K562 (cell line): Measurements from ENCODE around the gene LDAH. TPM values are rescaled to one million over a fixed set of nuclear protein-coding genes. Genes with fewer than 3 reads are reported as not detected.

Experiments used
- ATF7 ChIP-seq: fragments of 450-650 bp; IDR thresholded peaks from 2 replicates; pipeline ENCODE4 v1.7.1; 2014; ENCODE audit warnings: mild to moderate bottlenecking, moderate library complexity
- CHD1 ChIP-seq: fragments of 200-600 bp; sonication (generic); IDR thresholded peaks from one replicate; pipeline ENCODE4 v1.6.1; 2012; ENCODE audit warnings: mild to moderate bottlenecking, moderate library complexity, low read length, inconsistent platforms
- ETS1 ChIP-seq: conservative IDR thresholded peaks from 2 replicates; pipeline ENCODE4 v1.6.1; 2011; ENCODE audit warnings: low read depth, mild to moderate bottlenecking, low read length; ENCODE audit not compliant: control insufficient read depth
- HMGN3 ChIP-seq: IDR thresholded peaks from 2 replicates; pipeline ENCODE4 v1.6.1; 2011; ENCODE audit warnings: borderline replicate concordance, low read depth, mild to moderate bottlenecking, mixed read lengths, low read length; ENCODE audit not compliant: insufficient read length; ENCODE audit errors: extremely low read depth
- TCF3 ChIP-seq: sonication (generic); formaldehyde crosslinking; IDR thresholded peaks from 2 replicates; pipeline ENCODE4 v1.4.0; 2020; ENCODE audit warnings: mild to moderate bottlenecking, missing genetic modification reagents
- TEAD1 ChIP-seq, 2 experiments: fragments of 450-650 bp in 1 of 2; sonication (generic) in 1 of 2; formaldehyde crosslinking; IDR thresholded peaks; 2 replicates each; pipeline versions ENCODE4 v1.4.0 to v1.8.0; 2020 to 2022; ENCODE audit warnings: mild to moderate bottlenecking in 2 of 2, missing genetic modification reagents in 1 of 2
- polyA plus RNA-seq, 8 experiments: library from polyadenylated mRNA; depleted of rRNA in 4 of 8; stranded (reverse) in 5 of 8; unstranded in 3 of 8; fragments of >200 nt; fragmentation: Nextera tagmentation in 2 of 8; fragmentation: Illumina TruSeq in 1 of 8; extraction: Ambion mirVana in 2 of 8; extraction: Trizol in 1 of 8; gene quantifications; 2 replicates each; pipeline versions ENCODE4 v1.2.1 to v1.2.3, GENCODE V29; 2011 to 2014; ENCODE audit warnings: inconsistent platforms in 1 of 8, missing spikeins in 1 of 8
- total RNA-seq, 7 experiments: library from RNA; depleted of rRNA in 6 of 7; stranded (reverse); fragments of >200 nt in 6 of 7; fragmentation: Illumina TruSeq in 2 of 7; extraction: Trizol in 2 of 7; gene quantifications; 2 replicates each; pipeline versions ENCODE4 v1.2.1 to v1.2.3, GENCODE V29; 2011 to 2021; ENCODE audit warnings: low replicate concordance in 1 of 7
- TF ChIP-seq, protein P1 (sequence below), 2 experiments: fragments of 450-650 bp in 1 of 2; sonication (generic) in 1 of 2; formaldehyde crosslinking in 1 of 2; IDR thresholded peaks; 2 replicates each; pipeline versions ENCODE4 v1.7.1 to v1.9.0; 2016 to 2022; ENCODE audit warnings: inconsistent platforms in 1 of 2, mild to moderate bottlenecking in 1 of 2, missing genetic modification reagents in 1 of 2
- TF ChIP-seq, protein P2 (sequence below): sonication (generic); formaldehyde crosslinking; IDR thresholded peaks from 2 replicates; pipeline ENCODE4 v1.8.0; 2023; ENCODE audit warnings: mild to moderate bottlenecking, missing genetic modification reagents

LDAH gene
- total and polyA plus RNA-seq, 9 of the 15 experiments (the other 6 are each of a cell fraction or from before 2014, with no cell fraction given) = 22.3 to 60.1 (median 40.0) TPM

DNA sequence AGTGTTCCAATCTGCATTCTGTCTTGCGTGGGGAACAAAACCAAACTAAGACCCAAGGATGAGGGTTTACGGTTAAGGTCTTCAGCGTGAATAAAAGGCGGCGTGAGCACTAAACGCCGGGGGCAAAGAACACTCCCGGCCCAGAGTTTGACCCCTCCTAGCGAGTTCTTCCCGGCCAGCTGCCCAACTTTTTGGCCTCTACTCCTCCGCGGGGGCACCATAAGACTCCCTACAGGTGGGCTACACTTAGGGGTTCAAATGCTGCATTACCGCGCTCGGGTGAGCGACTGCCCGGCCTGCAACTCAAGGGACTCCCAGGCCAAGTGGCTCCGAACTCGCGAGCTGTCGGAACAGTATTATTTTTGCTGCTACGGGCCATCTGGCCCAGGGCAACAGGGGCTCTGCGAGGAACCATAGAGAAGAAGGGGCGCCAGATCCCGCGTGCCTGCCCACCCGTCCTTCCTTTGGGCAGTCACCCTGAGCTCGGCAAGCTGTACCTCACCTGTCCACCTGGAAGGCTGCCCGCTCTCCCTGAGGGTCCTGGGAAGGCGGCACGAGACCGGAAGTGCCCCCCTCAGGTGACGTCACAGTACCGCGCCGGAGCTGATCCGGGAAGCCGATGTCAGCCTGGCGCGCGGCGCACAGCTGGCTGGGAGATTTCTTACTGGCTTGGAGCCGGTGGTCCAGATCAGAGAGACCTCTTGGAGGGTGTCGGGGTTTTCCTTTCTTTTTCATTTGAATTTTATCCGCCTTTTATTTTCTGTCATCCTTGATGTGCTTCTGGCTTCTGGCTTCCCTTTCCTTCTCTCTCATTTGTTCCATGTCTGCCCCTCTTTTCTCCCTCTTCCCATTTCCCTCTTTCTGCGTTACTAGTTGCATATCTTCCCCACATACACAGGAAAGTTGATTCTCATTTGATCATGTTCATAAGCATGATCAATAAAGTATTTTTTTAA, at the start of gene LDAH (continued):
- TF ChIP-seq, protein P1, sequence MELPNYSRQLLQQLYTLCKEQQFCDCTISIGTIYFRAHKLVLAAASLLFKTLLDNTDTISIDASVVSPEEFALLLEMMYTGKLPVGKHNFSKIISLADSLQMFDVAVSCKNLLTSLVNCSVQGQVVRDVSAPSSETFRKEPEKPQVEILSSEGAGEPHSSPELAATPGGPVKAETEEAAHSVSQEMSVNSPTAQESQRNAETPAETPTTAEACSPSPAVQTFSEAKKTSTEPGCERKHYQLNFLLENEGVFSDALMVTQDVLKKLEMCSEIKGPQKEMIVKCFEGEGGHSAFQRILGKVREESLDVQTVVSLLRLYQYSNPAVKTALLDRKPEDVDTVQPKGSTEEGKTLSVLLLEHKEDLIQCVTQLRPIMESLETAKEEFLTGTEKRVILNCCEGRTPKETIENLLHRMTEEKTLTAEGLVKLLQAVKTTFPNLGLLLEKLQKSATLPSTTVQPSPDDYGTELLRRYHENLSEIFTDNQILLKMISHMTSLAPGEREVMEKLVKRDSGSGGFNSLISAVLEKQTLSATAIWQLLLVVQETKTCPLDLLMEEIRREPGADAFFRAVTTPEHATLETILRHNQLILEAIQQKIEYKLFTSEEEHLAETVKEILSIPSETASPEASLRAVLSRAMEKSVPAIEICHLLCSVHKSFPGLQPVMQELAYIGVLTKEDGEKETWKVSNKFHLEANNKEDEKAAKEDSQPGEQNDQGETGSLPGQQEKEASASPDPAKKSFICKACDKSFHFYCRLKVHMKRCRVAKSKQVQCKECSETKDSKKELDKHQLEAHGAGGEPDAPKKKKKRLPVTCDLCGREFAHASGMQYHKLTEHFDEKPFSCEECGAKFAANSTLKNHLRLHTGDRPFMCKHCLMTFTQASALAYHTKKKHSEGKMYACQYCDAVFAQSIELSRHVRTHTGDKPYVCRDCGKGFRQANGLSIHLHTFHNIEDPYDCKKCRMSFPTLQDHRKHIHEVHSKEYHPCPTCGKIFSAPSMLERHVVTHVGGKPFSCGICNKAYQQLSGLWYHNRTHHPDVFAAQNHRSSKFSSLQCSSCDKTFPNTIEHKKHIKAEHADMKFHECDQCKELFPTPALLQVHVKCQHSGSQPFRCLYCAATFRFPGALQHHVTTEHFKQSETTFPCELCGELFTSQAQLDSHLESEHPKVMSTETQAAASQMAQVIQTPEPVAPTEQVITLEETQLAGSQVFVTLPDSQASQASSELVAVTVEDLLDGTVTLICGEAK (IDR thresholded peaks at IDR 0.05) = peak; percentile 93
- TF ChIP-seq, protein P1 (CRISPR knock-in tag; IDR thresholded peaks at IDR 0.05) = no peak
- TF ChIP-seq ETS1 (peak; percentile 72; the same call in 1 of the 2 replicates), ATF7 (peak; percentile 96), HMGN3 (peak; percentile 66), TEAD1 (CRISPR knock-in tag; IDR thresholded peaks at IDR 0.05) (peak in 1 of 2 experiments; percentile 43; a peak in 1 of 4 replicates), CHD1 (peak; percentile 72), TCF3 (CRISPR knock-in tag) (0 out of 2 replicates have a peak, but pooled peaks have one; percentile 27)
- TF ChIP-seq, protein P2, sequence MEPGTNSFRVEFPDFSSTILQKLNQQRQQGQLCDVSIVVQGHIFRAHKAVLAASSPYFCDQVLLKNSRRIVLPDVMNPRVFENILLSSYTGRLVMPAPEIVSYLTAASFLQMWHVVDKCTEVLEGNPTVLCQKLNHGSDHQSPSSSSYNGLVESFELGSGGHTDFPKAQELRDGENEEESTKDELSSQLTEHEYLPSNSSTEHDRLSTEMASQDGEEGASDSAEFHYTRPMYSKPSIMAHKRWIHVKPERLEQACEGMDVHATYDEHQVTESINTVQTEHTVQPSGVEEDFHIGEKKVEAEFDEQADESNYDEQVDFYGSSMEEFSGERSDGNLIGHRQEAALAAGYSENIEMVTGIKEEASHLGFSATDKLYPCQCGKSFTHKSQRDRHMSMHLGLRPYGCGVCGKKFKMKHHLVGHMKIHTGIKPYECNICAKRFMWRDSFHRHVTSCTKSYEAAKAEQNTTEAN (CRISPR knock-in tag) = peak; percentile 66; the same call in 1 of the 2 replicates
